Measurements from ENCODE around the gene FAF1.
"Not testable (repeated sequence)": the region's sequence is repeated elsewhere in the genome, so short reads cannot be mapped to it uniquely, and the experiment has no call there.

DNA sequence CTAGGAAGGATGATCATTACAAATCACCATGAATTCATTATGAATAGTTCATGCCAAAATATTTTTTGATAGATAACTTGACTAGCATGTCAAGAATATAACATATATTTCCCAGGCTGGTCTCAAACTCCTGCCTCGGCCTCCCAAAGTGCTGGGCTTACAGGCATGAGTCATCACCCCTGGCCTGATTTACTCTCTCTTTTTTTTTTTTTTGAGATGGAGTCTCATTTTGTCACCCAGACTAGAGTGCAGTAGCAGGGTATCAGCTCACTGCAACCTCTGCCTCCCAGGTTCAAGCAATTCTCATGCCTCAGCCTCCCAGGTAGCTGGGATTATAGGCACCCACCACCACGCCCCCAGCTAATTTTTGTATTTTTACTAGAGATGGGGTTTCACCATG is 24.8 kb downstream of the FAF1 start:
- TF ChIP-seq, protein P1, sequence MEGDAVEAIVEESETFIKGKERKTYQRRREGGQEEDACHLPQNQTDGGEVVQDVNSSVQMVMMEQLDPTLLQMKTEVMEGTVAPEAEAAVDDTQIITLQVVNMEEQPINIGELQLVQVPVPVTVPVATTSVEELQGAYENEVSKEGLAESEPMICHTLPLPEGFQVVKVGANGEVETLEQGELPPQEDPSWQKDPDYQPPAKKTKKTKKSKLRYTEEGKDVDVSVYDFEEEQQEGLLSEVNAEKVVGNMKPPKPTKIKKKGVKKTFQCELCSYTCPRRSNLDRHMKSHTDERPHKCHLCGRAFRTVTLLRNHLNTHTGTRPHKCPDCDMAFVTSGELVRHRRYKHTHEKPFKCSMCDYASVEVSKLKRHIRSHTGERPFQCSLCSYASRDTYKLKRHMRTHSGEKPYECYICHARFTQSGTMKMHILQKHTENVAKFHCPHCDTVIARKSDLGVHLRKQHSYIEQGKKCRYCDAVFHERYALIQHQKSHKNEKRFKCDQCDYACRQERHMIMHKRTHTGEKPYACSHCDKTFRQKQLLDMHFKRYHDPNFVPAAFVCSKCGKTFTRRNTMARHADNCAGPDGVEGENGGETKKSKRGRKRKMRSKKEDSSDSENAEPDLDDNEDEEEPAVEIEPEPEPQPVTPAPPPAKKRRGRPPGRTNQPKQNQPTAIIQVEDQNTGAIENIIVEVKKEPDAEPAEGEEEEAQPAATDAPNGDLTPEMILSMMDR (IDR thresholded peaks at IDR 0.05; ENCODE audit: low read depth, low read length), result not testable (repeated sequence)
- TF ChIP-seq POLR2A (IDR thresholded peaks at IDR 0.05; ENCODE audit: extremely low read depth, insufficient read length); MYC (IDR thresholded peaks at IDR 0.05; ENCODE audit: low read depth, low read length): not testable (repeated sequence)
- TF ChIP-seq, protein P2, sequence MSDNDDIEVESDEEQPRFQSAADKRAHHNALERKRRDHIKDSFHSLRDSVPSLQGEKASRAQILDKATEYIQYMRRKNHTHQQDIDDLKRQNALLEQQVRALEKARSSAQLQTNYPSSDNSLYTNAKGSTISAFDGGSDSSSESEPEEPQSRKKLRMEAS (IDR thresholded peaks at IDR 0.05; ENCODE audit: low read depth, low read length), result not testable (repeated sequence)
